Tongue (tissue), 2 donors: ENCODE measurements around the gene AHNAK2. TPM values are rescaled to one million over a fixed set of nuclear protein-coding genes. Genes with fewer than 3 reads are reported as not detected.

ENCODE experiments used
- DNase-seq: peaks from one replicate; pipeline ENCODE4 v3.0.0-alpha.2; 2015
- total RNA-seq: library from RNA; depleted of rRNA; stranded (reverse); fragments of >200 nt; gene quantifications from one replicate; pipeline ENCODE4 v1.2.3, GENCODE V29; 2014

Gene AHNAK2
- total RNA-seq, 1 donor from 2014 or later, result 51.0 TPM

- DNase-seq, result peak; percentile 51
Observed at GRCh38 chr14:104972301-104973134, 5.7 kb downstream of the AHNAK2 start.

DNA sequence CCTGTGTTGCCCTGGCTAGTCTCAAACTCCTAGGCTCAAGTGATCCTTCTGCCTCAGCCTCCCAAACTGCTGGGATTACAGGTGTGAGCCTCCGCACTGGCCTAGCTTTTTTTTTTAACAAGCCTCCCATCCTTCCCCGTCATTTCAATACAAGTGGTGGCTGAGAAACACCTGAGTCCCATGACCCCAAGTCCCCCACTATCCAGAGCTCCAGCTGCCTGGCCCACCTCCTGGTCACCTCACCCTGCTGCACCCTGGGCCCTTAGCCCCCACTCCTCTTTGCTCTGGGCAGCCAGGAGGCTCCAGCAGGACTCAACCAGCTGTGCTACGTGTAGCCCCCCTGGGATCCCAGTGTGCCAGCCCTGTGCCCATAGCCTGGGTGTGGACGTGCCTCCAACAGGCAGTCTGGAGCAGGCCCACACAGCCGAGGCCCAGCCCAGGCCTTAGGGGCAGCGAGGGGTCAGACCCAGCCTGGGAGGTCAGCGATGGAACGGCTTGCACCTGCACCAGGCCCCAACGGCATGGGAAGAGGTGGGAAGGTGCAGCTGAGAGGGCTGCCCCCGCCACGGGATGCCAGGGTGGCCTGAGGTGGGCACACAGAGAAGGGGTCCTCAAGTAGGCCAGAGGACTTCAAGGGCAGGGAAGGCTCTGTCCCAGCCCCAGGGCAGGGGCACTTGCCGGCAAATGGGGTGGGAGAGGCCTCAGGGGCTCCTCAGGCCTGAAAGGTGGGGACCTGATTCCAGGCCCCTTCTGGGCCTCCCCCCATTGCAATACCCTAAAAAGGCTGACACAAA is 6.5 kb downstream of the AHNAK2 start:
- no peak for DNase-seq

GRCh38 chr14:104970231-104971068 is 7.7 kb downstream of the AHNAK2 start:
- DNase-seq, result peak; percentile 74

GRCh38 chr14:104969741-104970230 is 8.4 kb downstream of the AHNAK2 start:
- DNase-seq, result no peak

DNA sequence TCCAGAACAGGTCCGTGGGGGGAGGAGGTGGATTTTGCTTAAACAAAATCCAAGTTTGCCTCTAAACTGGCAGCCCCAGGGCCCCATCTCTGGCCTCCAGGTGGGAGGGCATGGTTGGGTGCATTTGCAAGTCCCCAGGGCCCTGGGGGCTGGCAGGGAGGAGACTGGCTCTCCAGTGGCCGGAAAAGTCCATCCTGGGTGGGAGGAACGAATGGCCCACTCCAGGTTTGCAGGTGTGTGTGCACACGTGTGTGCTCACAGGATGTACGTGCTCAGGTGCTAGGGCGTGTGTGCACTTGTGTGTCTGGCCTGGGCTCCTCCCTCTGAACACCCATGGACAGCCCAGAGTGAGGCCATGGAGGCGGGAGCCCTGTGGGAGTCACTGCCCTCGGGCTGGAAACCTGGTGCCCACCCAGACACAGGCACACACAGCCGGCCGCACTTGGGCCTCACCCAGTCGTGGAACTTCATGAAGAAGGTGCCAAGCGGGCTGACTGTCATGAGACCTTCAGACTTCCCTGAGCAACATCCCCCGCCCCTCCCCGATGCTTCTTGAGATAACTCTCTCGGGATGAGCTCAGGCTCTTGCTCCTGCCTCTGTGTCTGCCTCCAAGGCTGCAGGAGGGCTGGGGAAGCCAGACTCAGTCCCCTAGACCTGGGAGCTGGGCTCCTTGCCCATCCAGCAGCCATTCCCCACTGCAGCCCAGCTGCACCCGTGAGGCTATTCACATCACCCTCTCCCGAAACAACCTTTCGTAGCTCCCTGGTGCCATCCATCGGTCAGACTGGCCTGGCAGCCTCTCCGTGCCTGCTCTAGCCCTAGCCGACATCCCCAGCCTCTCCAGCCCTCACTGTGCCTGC is 9.4 kb downstream of the AHNAK2 start:
- no peak for DNase-seq

DNA sequence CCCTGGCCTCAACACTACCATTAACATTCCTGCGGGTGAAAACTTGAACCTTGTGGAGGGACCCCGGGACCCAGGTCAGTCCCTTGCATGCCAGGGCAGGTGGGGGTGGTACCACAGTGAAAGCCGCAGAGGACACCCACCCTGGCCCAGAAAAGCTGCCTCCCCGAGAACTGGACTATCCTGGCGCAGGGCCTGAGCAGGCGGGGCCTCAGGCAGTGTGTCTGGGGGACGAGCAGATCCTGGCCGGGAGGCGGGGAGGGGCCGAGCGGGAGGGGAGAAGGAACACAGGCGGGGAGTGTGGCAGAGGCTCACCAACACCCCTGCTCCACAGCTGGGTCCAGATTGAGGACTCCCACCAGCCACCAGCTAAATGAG is 10.0 kb downstream of the AHNAK2 start:
- peak; percentile 85 for DNase-seq

DNA sequence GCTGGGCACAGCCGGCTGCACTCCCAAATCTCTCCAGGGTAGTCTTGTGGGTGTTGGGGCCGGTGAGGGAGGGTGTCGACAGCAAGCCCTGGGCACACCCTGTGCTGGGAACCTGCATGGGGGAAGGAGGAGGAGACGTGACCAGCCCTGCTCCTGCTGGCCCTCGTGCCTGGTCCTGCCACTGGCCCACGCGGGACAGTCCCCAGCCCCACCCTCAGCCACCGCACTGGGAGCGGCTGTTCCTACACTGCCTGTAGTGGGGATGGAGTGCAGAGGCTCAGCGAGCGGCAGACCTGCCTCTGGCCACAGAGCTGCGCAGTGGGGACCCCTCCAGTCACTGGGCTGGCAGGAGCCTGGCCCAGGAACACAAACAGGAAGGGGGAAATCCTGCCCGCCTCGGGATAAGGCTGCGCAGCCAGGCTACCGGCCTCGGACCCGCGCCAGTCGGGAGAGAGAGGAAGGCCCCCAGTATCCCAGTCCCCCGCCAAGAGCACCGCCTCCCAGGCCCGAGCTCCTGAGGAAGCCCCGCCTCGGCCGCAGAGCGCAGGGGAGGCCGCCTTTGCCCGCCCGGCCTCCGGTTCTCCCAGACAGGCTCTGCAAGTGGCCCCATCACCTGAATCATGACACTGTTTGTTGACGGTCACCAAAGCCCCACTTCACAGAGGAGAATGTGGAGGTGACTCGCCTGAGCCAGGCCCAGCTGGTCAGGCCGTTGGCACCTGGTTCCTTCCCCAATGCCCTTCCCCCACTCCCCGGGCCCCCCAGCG is 10.6 kb downstream of the AHNAK2 start:
- DNase-seq, result peak; percentile 68

DNA sequence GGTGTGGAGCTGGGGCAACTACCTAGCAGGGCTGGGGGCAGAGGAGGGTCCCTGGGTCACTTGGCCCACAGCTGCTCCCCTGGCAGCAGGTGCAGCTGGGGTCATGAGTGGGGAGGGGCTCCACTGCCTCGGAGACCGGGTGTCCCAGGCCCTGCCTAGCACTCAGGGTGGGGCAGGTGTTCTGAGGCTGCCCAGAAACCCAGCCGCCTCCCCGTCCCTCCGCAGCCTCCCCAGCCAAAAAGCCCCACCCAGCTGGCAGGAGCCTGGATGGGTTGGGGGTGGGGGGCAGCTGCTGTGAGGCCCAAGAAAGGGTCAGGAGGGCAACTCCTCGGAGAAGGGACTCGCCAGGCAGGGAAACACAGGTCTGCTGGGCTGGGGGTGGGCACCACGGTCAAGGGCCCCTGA is 11.2 kb downstream of the AHNAK2 start:
- no peak for DNase-seq

- DNase-seq, result no peak
Observed at GRCh38 chr14:104966261-104966865, 11.8 kb downstream of the AHNAK2 start.

GRCh38 chr14:104965561-104966231 is 12.5 kb downstream of the AHNAK2 start:
- DNase-seq, result no peak

- DNase-seq, result no peak
Observed at GRCh38 chr14:104964546-104964945, 13.6 kb downstream of the AHNAK2 start.

DNA sequence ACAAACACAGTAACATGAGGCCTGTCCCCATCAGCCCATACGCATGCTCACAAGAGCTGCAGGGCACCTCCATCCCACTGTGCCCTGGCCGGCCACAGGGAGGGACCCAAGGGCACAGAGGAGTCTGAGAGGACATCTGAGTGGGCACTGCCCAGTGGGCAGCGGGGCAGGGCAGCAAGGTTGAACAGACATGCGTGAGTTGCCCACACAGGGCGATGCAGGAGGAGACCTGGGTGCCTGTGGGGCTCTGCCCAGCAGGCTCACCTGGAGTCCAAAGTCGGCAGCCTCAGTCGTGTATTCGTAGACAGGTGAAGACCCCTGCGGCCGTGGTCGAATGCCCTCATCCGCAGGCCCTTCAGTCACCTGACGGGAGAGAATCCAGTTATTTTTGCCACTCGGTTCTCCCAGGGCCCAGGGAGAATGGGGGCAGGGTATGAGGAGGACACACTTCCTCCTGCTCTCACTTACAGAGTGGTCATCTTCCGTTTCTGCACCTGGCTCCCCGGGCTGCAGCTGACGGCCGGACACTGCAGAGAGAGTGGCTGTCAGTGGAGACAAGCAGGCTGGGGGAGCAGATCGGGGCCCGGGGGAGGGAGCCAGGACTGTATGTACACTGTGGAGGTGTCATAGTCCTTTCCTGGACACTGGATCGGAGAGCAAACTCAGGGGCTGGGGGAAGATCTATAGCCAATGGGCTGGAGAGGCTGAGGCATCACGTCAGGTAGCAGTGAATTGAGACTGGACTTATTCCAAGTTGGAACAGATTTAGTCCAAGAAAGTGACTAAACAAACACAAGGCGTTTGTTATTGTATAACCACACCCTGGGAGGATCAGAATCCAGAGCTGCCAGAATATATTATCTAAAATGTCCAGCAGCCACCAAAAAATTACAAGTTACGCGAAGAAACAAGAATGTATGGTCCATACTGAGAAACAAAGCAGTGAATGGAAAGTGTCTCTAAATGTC is 20.7 kb downstream of the AHNAK2 start:
- DNase-seq, result no peak

- DNase-seq, result no peak
Observed at GRCh38 chr14:104956290-104956890, 21.8 kb downstream of the AHNAK2 start.

- no peak for DNase-seq
Observed at GRCh38 chr14:104955396-104955770, 22.8 kb downstream of the AHNAK2 start.

- no peak for DNase-seq
Observed at GRCh38 chr14:104954746-104955395, 23.3 kb downstream of the AHNAK2 start.

GRCh38 chr14:104953896-104954656 is 24.1 kb downstream of the AHNAK2 start:
- no peak for DNase-seq

GRCh38 chr14:104953097-104953496 is 25.1 kb downstream of the AHNAK2 start:
- no peak for DNase-seq
